Endothelial cell (in vitro differentiated cells): ENCODE measurements around the gene TMEM207. TPM values are rescaled to one million over a fixed set of nuclear protein-coding genes. Genes with fewer than 3 reads are reported as not detected.

ENCODE experiments used
- DNase-seq: peaks from one replicate; pipeline ENCODE4 v3.0.0; 2021; ENCODE audit warnings: low spot score
- H3K27ac Mint-ChIP-seq: one replicate; pipeline ENCODE4 v1.8.0; 2021; ENCODE audit warnings: mixed read lengths, inconsistent platforms; ENCODE audit not compliant: unreplicated experiment
- H3K27me3 Mint-ChIP-seq: one replicate; pipeline ENCODE4 v1.8.0; 2021; ENCODE audit warnings: mild to moderate bottlenecking, moderate library complexity, mixed read lengths, inconsistent platforms; ENCODE audit not compliant: unreplicated experiment
- H3K36me3 Mint-ChIP-seq: one replicate; pipeline ENCODE4 v1.8.0; 2021; ENCODE audit warnings: mild to moderate bottlenecking, low read depth, mixed read lengths, inconsistent platforms; ENCODE audit not compliant: unreplicated experiment
- H3K4me1 Mint-ChIP-seq: one replicate; pipeline ENCODE4 v1.8.0; 2021; ENCODE audit warnings: mild to moderate bottlenecking, mixed read lengths, inconsistent platforms; ENCODE audit not compliant: unreplicated experiment
- H3K4me3 Mint-ChIP-seq: one replicate; pipeline ENCODE4 v1.8.0; 2021; ENCODE audit warnings: mild to moderate bottlenecking, mixed read lengths, inconsistent platforms; ENCODE audit not compliant: unreplicated experiment
- H3K9me3 Mint-ChIP-seq: one replicate; pipeline ENCODE4 v1.8.0; 2021; ENCODE audit warnings: mixed read lengths, inconsistent platforms; ENCODE audit not compliant: unreplicated experiment
- total RNA-seq: library from RNA; stranded (reverse); fragmentation: NEBNext Ultra II Directional; extraction: Animal tissue kit (Norgen Biotek cat#: 25700); gene quantifications from one replicate; pipeline ENCODE4 v1.2.1, GENCODE V29; 2021; ENCODE audit not compliant: unreplicated experiment
- TF ChIP-seq, protein P1 (sequence below): fragments of 200-600 bp; sonication (generic); IDR thresholded peaks from one replicate; pipeline ENCODE4 v1.5.0; 2021; ENCODE audit warnings: antibody characterized with exemption; ENCODE audit not compliant: unreplicated experiment

The TMEM207 gene
- total RNA-seq, 1 donor from 2014 or later, result not detected

- Mint-ChIP-seq H3K36me3 (no peaks in the 10 kb centered on the region), H3K4me1 (no peaks in the 10 kb centered on the region)
- TF ChIP-seq, protein P1, sequence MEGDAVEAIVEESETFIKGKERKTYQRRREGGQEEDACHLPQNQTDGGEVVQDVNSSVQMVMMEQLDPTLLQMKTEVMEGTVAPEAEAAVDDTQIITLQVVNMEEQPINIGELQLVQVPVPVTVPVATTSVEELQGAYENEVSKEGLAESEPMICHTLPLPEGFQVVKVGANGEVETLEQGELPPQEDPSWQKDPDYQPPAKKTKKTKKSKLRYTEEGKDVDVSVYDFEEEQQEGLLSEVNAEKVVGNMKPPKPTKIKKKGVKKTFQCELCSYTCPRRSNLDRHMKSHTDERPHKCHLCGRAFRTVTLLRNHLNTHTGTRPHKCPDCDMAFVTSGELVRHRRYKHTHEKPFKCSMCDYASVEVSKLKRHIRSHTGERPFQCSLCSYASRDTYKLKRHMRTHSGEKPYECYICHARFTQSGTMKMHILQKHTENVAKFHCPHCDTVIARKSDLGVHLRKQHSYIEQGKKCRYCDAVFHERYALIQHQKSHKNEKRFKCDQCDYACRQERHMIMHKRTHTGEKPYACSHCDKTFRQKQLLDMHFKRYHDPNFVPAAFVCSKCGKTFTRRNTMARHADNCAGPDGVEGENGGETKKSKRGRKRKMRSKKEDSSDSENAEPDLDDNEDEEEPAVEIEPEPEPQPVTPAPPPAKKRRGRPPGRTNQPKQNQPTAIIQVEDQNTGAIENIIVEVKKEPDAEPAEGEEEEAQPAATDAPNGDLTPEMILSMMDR, result no peak
Measured at GRCh38 chr3:190467922-190468321, 18.2 kb upstream of the TMEM207 start.

DNA sequence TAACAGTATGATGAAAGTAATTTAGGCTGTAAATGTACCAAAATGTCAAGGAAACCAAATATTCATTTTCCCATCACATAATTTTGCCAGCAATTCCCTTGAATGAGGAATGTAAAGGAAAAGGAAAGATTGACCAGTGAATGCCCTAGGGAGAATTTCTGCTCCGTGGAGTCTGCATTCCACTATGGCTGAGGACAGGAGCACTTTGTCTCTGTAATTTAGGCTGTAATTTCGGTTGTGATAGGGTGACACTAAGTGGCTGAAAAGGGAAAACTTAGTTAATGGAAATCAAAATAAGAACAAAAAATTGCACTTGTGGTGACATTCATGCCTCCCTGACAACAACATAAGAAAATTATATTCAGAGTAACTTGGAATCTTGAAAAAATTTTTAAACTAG is 8.3 kb upstream of the TMEM207 start:
- Mint-ChIP-seq H3K9me3 (no peaks in the 10 kb centered on the region), H3K36me3 (no peaks in the 10 kb centered on the region), H3K27me3 (peaks cover 2% of the 10 kb centered on the region), H3K4me3 (no peak overlapping the region), H3K27ac (no peak overlapping the region), H3K4me1 (peaks cover 3% of the 10 kb centered on the region)
- TF ChIP-seq, protein P1, result no peak
- DNase-seq, result no peak

More at GRCh38 chr3:190467922-190468321, 18.2 kb upstream of the TMEM207 start:
- Mint-ChIP-seq H3K27me3 (no peaks in the 10 kb centered on the region), H3K9me3 (no peaks in the 10 kb centered on the region), H3K27ac (no peak overlapping the region), H3K4me3 (no peak overlapping the region)
- no peak for DNase-seq

DNA sequence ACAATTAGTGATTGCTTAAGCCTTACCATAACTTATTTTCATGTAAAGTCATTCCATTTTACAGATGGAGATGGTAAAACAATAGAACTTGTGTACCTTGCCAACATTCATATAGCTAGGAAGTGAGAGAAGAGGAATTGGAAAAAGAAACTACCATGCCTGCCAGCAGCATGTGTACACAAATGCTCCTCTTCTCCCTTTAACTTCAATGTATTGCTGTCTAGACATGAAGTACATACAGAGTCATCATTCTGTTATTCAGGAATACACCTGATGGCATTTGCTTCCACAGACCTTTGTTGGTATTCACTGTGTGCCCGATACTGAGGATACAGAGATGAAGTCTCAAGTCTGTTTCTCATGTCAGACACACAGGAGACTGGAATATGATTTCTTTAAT is 7.1 kb upstream of the TMEM207 start:
- TF ChIP-seq, protein P1, result no peak
- H3K27me3 Mint-ChIP-seq, result peaks cover 2% of the 10 kb centered on the region
- H3K4me1 Mint-ChIP-seq, result no peaks in the 10 kb centered on the region
- no peaks in the 10 kb centered on the region for H3K36me3 Mint-ChIP-seq
- H3K9me3 Mint-ChIP-seq, result no peaks in the 10 kb centered on the region
- H3K4me3 Mint-ChIP-seq, result no peak overlapping the region
- no peak for DNase-seq
- H3K27ac Mint-ChIP-seq, result no peak overlapping the region

- DNase-seq, result no peak
- peaks cover 2% of the 10 kb centered on the region for H3K27me3 Mint-ChIP-seq
- no peaks in the 10 kb centered on the region for H3K9me3 Mint-ChIP-seq
- no peaks in the 10 kb centered on the region for H3K36me3 Mint-ChIP-seq
- H3K4me3 Mint-ChIP-seq, result no peak overlapping the region
- peaks cover 4% of the 10 kb centered on the region for H3K4me1 Mint-ChIP-seq
- H3K27ac Mint-ChIP-seq, result no peak overlapping the region
- TF ChIP-seq, protein P1, result no peak
Measured at GRCh38 chr3:190455828-190456227, 6.1 kb upstream of the TMEM207 start.

DNA sequence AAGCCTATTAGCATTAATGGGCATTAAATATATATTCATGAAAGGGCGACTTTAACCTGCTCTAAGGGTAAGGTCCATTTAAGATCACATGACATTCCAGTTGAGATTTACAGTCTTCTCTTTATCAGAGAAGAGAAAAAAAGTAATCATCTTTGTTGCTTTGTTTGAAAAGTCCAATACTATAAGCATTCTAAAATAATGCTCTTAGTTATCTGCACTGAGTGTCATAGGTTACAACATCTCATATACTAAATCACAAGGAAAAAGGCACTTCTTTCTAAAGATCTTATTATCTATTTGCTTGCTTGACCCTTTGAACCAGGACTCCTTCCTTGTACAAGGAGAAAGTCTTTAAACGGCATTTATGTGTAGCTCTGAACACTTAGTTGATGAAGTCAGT is 1.4 kb downstream of the TMEM207 start:
- Mint-ChIP-seq H3K27me3 (no peaks in the 10 kb centered on the region), H3K36me3 (no peaks in the 10 kb centered on the region), H3K4me3 (no peak overlapping the region), H3K27ac (no peak overlapping the region), H3K4me1 (peaks cover 29% of the 10 kb centered on the region), H3K9me3 (no peaks in the 10 kb centered on the region)
- no peak for DNase-seq
- TF ChIP-seq, protein P1, result no peak
